B cell (primary cell): ENCODE results near the gene MYO5C. TPM values are rescaled to one million over a fixed set of nuclear protein-coding genes. Genes with fewer than 3 reads are reported as not detected.

Source experiments
- ATAC-seq: fragments of 200-7000 bp; cut with Tn5 transposase; one replicate; pipeline ENCODE4 v1.10.0; 2021; ENCODE audit warnings: low read depth, mild to moderate bottlenecking, moderate number of reproducible peaks, moderate library complexity
- CTCF ChIA-PET: fragments of 350-600 bp; sonication (Branson Sonifier 250); formaldehyde crosslinking; loops from one replicate; lab custom pipeline; 2021; ENCODE audit warnings: antibody characterized with exemption, inconsistent platforms; lab: Charles Lee
- POLR2A ChIA-PET: fragments of 350-600 bp; sonication (Branson Sonifier 250); formaldehyde crosslinking; loops from one replicate; lab custom pipeline; 2021; ENCODE audit warnings: antibody characterized with exemption; lab: Charles Lee
- DNase-seq: peaks from one replicate; pipeline ENCODE4 v3.0.0; 2013
- H2AFZ ChIP-seq: 2 replicates; pipeline ENCODE4 v1.6.1; 2012; ENCODE audit warnings: mild to moderate bottlenecking, low read depth, low read length; ENCODE audit not compliant: insufficient read depth, poor library complexity, severe bottlenecking
- H3K27ac ChIP-seq, 2 donors: 1 replicate in 1 of 2; 2 replicates in 1 of 2; pipeline ENCODE4 v1.5.1; 2012 to 2013; ENCODE audit warnings: low read length in 2 of 2, mild to moderate bottlenecking in 2 of 2, moderate library complexity in 1 of 2
- H3K27me3 ChIP-seq, 4 experiments: fragments of 200-600 bp in 1 of 4; sonication (generic) in 1 of 4; replicated peaks in 1 of 4; 1 replicate in 2 of 4; 2 replicates in 2 of 4; pipeline versions ENCODE4 v1.6.1 to v1.7.0; 2013 to 2016; ENCODE audit warnings: low read length in 3 of 4, mild to moderate bottlenecking in 2 of 4, mixed read lengths in 1 of 4, moderate library complexity in 1 of 4; ENCODE audit not compliant: insufficient read depth in 4 of 4, control insufficient read depth in 3 of 4; ENCODE audit errors: control extremely low read depth in 1 of 4
- H3K36me3 ChIP-seq, 2 experiments: replicated peaks in 1 of 2; 1 replicate in 1 of 2; 2 replicates in 1 of 2; pipeline versions ENCODE4 v1.6.1 to v1.7.1; 2013; ENCODE audit warnings: low read length in 1 of 2; ENCODE audit not compliant: insufficient read depth in 2 of 2, control insufficient read depth in 1 of 2; ENCODE audit errors: control extremely low read depth in 1 of 2, extremely low read depth in 1 of 2
- H3K4me1 ChIP-seq, 2 donors: fragments of 200-600 bp in 1 of 2; sonication (generic) in 1 of 2; 1 replicate in 1 of 2; 2 replicates in 1 of 2; pipeline versions ENCODE4 v1.5.1 to v1.6.1; 2013 to 2017; ENCODE audit warnings: low read length in 2 of 2; ENCODE audit not compliant: control insufficient read depth in 2 of 2, insufficient read depth in 2 of 2
- H3K4me2 ChIP-seq: replicated peaks from 2 replicates; pipeline ENCODE3; 2012; ENCODE audit warnings: mild to moderate bottlenecking, low read depth, low read length; ENCODE audit not compliant: poor library complexity, severe bottlenecking
- H3K4me3 ChIP-seq, 5 experiments: fragments of 200-600 bp in 1 of 5; sonication (generic) in 1 of 5; 1 replicate in 3 of 5; 2 replicates in 2 of 5; pipeline versions ENCODE4 v1.5.1 to v1.7.0; 2011 to 2016; ENCODE audit warnings: low read length in 4 of 5, mild to moderate bottlenecking in 4 of 5, low read depth in 2 of 5, control low read depth in 1 of 5, moderate library complexity in 1 of 5; ENCODE audit not compliant: insufficient read depth in 1 of 5; ENCODE audit errors: control extremely low read depth in 1 of 5, extremely low read depth in 1 of 5
- H3K79me2 ChIP-seq: fragments of 200-600 bp; sonication (generic); one replicate; pipeline ENCODE4 v1.6.0; 2016; ENCODE audit warnings: low read length; ENCODE audit not compliant: control insufficient read depth, insufficient read depth
- H3K9ac ChIP-seq: fragments of 200-600 bp; sonication (generic); 2 replicates; pipeline ENCODE4 v1.6.1; 2017; ENCODE audit warnings: mild to moderate bottlenecking, low read length, moderate library complexity
- H3K9me3 ChIP-seq, 3 donors: one replicate each; pipeline versions ENCODE4 v1.6.1 to v1.7.1; 2013; ENCODE audit warnings: low read length in 2 of 3; ENCODE audit not compliant: control insufficient read depth in 2 of 3, insufficient read depth in 1 of 3; ENCODE audit errors: control extremely low read depth in 1 of 3
- H4K20me1 ChIP-seq: 2 replicates; pipeline ENCODE4 v1.6.0; 2012; ENCODE audit warnings: mild to moderate bottlenecking, low read length; ENCODE audit not compliant: insufficient read depth, control insufficient read depth, poor library complexity, severe bottlenecking
- H3K27ac Mint-ChIP-seq: one replicate; pipeline ENCODE4 v1.8.0; 2021; ENCODE audit warnings: mixed read lengths
- H3K27me3 Mint-ChIP-seq: one replicate; pipeline ENCODE4 v1.8.0; 2021; ENCODE audit warnings: mixed read lengths
- H3K4me1 Mint-ChIP-seq: one replicate; pipeline ENCODE4 v1.8.0; 2021; ENCODE audit warnings: mixed read lengths
- H3K4me3 Mint-ChIP-seq: one replicate; pipeline ENCODE4 v1.8.0; 2021; ENCODE audit warnings: mixed read lengths
- H3K9me3 Mint-ChIP-seq: one replicate; pipeline ENCODE4 v1.8.0; 2022; ENCODE audit warnings: mixed read lengths; ENCODE audit not compliant: insufficient read depth
- EZH2 ChIP-seq: IDR thresholded peaks from 2 replicates; pipeline ENCODE4 v1.6.1; 2012; ENCODE audit warnings: borderline replicate concordance, low read depth, mild to moderate bottlenecking, moderate library complexity, low read length; ENCODE audit not compliant: insufficient read depth, poor library complexity, severe bottlenecking
- WGBS: methylation state at CpG from one replicate; pipeline ENCODE4 v1.1.5; 2013; ENCODE audit warnings: missing lambda C conversion rate; ENCODE audit not compliant: insufficient coverage; 5-methylcytosine and 5-hydroxymethylcytosine counted together
- intact Hi-C: fragments of 100-400 bp; cut with micrococcal nuclease; formaldehyde crosslinking; loops from one replicate; pipeline ENCODE4 v1.10.0; 2022
- polyA plus RNA-seq: library from polyadenylated mRNA; depleted of rRNA; stranded (reverse); fragments of >200 nt; gene quantifications from 2 replicates; pipeline ENCODE4 v1.2.3, GENCODE V29; 2012
- total RNA-seq, 2 donors: library from RNA; stranded (reverse); fragments of 120-200 nt in 1 of 2; gene quantifications; 1 replicate in 1 of 2; 2 replicates in 1 of 2; pipeline versions ENCODE4 v1.2.3 to v1.2.4, GENCODE V29; 2013 to 2022
- TF ChIP-seq, protein P1 (sequence below): fragments of 200-600 bp; IDR thresholded peaks from one replicate; pipeline ENCODE4 v1.8.0; 2022; ENCODE audit warnings: antibody characterized with exemption, mild to moderate bottlenecking

MYO5C gene
- total and polyA plus RNA-seq, 2 donors (not counting 1 experiment from before 2014, with no cell fraction given) = 0.54 to 4.5 TPM

DNA sequence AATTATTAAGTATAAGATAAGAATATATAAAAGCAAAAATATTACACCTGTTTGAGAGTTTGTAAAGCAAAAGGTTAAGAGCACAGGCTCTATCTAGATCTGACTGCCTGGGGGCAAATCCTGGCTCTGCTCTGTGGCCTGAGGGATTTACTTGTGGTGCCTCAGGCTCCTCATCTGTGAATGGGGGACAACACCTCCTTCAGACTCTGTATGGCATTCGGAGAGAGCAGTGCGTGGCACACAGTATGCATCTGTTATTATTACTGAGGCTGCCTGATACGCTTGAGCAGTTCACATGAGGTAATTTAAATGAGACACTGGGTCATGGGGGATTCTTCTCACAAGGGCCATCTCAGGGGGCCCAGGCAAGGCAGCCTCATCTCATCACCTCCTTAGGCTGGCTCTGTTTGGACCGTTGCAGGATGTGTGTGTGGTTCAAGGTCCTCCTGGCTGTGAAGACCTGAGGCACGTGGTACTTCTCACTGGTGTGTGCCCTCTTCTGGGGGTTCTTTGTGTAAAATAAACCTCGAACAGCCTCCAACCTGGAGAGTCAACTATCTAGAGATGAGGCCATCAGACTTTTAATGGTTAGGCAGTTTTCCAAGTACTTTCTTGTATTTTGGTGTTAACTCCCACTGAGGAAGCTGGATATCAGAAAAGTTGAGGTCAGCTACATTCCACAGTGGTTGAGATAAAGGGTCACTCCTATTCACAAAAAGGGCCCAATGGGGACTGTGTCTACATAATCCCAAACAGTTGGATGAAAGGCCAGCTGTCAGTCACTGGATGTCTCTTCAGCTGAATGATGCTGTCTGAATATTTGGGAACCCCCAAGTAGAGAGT lies 113.4 kb downstream of the MYO5C start:
- H3K4me3 Mint-ChIP-seq = peak overlapping the region; percentile 65
- DNase-seq (peak; percentile 67), ATAC-seq (no peak)
- 56% methylated on average over 5 of the region's 6 CpGs for WGBS
- Histone ChIP-seq H3K9me3 (no peaks in the 10 kb centered on the region), H3K36me3 (peaks cover 0 to 6% of the 10 kb centered on the region in 2 experiments), H3K27me3 (no peaks in the 10 kb centered on the region), H3K79me2 (peaks cover 31% of the 10 kb centered on the region), H3K4me2 (peak overlapping the region; percentile 29), H3K4me3 (no peak overlapping the region), H3K4me1 (peaks cover 28 to 48% of the 10 kb centered on the region in 2 donors), H2AFZ (no peak overlapping the region), H3K9ac (no peak overlapping the region), H3K27ac (peak overlapping the region in 1 of 2 donors; percentile 60), H4K20me1 (peaks cover 16% of the 10 kb centered on the region)
- no peaks in the 10 kb centered on the region for H3K9me3 Mint-ChIP-seq
- TF ChIP-seq, protein P1, sequence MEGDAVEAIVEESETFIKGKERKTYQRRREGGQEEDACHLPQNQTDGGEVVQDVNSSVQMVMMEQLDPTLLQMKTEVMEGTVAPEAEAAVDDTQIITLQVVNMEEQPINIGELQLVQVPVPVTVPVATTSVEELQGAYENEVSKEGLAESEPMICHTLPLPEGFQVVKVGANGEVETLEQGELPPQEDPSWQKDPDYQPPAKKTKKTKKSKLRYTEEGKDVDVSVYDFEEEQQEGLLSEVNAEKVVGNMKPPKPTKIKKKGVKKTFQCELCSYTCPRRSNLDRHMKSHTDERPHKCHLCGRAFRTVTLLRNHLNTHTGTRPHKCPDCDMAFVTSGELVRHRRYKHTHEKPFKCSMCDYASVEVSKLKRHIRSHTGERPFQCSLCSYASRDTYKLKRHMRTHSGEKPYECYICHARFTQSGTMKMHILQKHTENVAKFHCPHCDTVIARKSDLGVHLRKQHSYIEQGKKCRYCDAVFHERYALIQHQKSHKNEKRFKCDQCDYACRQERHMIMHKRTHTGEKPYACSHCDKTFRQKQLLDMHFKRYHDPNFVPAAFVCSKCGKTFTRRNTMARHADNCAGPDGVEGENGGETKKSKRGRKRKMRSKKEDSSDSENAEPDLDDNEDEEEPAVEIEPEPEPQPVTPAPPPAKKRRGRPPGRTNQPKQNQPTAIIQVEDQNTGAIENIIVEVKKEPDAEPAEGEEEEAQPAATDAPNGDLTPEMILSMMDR = peak; percentile 14
- no peak for TF ChIP-seq EZH2
- POLR2A ChIA-PET = no interaction called here
- peaks cover 48% of the 10 kb centered on the region for H3K4me1 Mint-ChIP-seq
- peak overlapping the region; percentile 89 for H3K27ac Mint-ChIP-seq
- CTCF ChIA-PET = interaction anchor here (0.6 to 2.9 kb wide), 3 partner anchors 27 to 231 kb away, joined by 3 to 18 read pairs (median 3); no protein-coding TSS in a partner anchor
- intact Hi-C loops = loop anchor here (2.0 to 10.0 kb wide), 3 partner anchors 383 to 549 kb away; partner anchors contain the start of genes ARPP19 and ATOSA
- no peaks in the 10 kb centered on the region for H3K27me3 Mint-ChIP-seq
